Keratinocyte (primary cell): ENCODE data around the gene C4B. TPM values are rescaled to one million over a fixed set of nuclear protein-coding genes. Genes with fewer than 3 reads are reported as not detected.

Source experiments
- DNase-seq: peaks from one replicate; pipeline ENCODE4 v3.0.0-alpha.2; 2011; ENCODE audit warnings: low read depth, missing footprints, low spot score
- FAIRE-seq: peaks from 2 replicates; lab custom pipeline; 2011; peaks lifted over from hg19 to GRCh38; lab: Jason Lieb, UNC
- H2AFZ ChIP-seq: 2 replicates; pipeline ENCODE4 v1.6.0; 2012; ENCODE audit warnings: low read length, control low read depth, inconsistent platforms; ENCODE audit not compliant: control insufficient read depth
- H3K27ac ChIP-seq: 2 replicates; pipeline ENCODE4 v1.5.1; 2011; ENCODE audit warnings: low read length; ENCODE audit not compliant: control insufficient read depth, insufficient read depth
- H3K27me3 ChIP-seq: 3 replicates; pipeline ENCODE4 v1.6.0; 2011; ENCODE audit warnings: low read length; ENCODE audit not compliant: control insufficient read depth, insufficient read depth; ENCODE audit errors: extremely low read depth
- H3K36me3 ChIP-seq, 2 experiments: 2 replicates in 1 of 2; 3 replicates in 1 of 2; pipeline ENCODE4 v1.5.1; 2011; ENCODE audit warnings: low read length in 2 of 2, mild to moderate bottlenecking in 1 of 2; ENCODE audit not compliant: control insufficient read depth in 2 of 2, insufficient read depth in 2 of 2; ENCODE audit errors: extremely low read depth in 1 of 2
- H3K4me1 ChIP-seq: 3 replicates; pipeline ENCODE4 v1.5.1; 2011; ENCODE audit warnings: low read length; ENCODE audit not compliant: control insufficient read depth, insufficient read depth; ENCODE audit errors: extremely low read depth
- H3K4me2 ChIP-seq: 3 replicates; pipeline ENCODE4 v1.6.0; 2011; ENCODE audit warnings: low read depth, low read length; ENCODE audit not compliant: control insufficient read depth, insufficient read depth; ENCODE audit errors: extremely low read depth
- H3K4me3 ChIP-seq, 3 experiments: fragments of 200-600 bp in 1 of 3; sonication (generic) in 1 of 3; 2 replicates in 2 of 3; 3 replicates in 1 of 3; pipeline ENCODE4 v1.5.1; 2011 to 2016; ENCODE audit warnings: low read length in 3 of 3, mild to moderate bottlenecking in 3 of 3, control low read depth in 2 of 3, inconsistent platforms in 1 of 3, low read depth in 1 of 3, mixed read lengths in 1 of 3, mixed run types in 1 of 3, moderate library complexity in 1 of 3; ENCODE audit not compliant: control insufficient read depth in 2 of 3, insufficient read depth in 2 of 3; ENCODE audit errors: extremely low read depth in 1 of 3
- H3K79me2 ChIP-seq: 2 replicates; pipeline ENCODE4 v1.6.0; 2012; ENCODE audit warnings: low read length; ENCODE audit not compliant: control insufficient read depth, insufficient read depth
- H3K9ac ChIP-seq: 3 replicates; pipeline ENCODE4 v1.6.0; 2011; ENCODE audit warnings: low read length; ENCODE audit not compliant: control insufficient read depth, insufficient read depth; ENCODE audit errors: extremely low read depth
- H3K9me1 ChIP-seq: 3 replicates; pipeline ENCODE4 v1.6.0; 2011; ENCODE audit warnings: low read length; ENCODE audit not compliant: control insufficient read depth, insufficient read depth; ENCODE audit errors: extremely low read depth
- H3K9me3 ChIP-seq: 2 replicates; pipeline ENCODE4 v1.5.1; 2012; ENCODE audit warnings: low read depth, low read length; ENCODE audit not compliant: control insufficient read depth
- H4K20me1 ChIP-seq: 3 replicates; pipeline ENCODE4 v1.6.0; 2011; ENCODE audit warnings: low read length; ENCODE audit not compliant: control insufficient read depth, insufficient read depth; ENCODE audit errors: extremely low read depth
- CTCF ChIP-seq, 3 experiments: IDR thresholded peaks in 1 of 3; conservative IDR thresholded peaks in 1 of 3; optimal IDR thresholded peaks in 1 of 3; 2 replicates in 2 of 3; 3 replicates in 1 of 3; pipeline versions ENCODE3 to v1.5.1; 2011; ENCODE audit warnings: low read length in 3 of 3, mild to moderate bottlenecking in 3 of 3, moderate library complexity in 2 of 3, control low read depth in 1 of 3, inconsistent platforms in 1 of 3; ENCODE audit not compliant: insufficient read depth in 2 of 3; ENCODE audit errors: extremely low read depth in 1 of 3
- EZH2 ChIP-seq: IDR thresholded peaks from one replicate; pipeline ENCODE4 v1.6.1; 2012; ENCODE audit warnings: inconsistent platforms, mild to moderate bottlenecking, low read length, moderate library complexity
- dilution Hi-C: fragments of 300-500 bp; cut with MboI; formaldehyde crosslinking; loops from one replicate; pipeline ENCODE4 v1.7.0; 2020; ENCODE audit warnings: low sequenced_read_pairs; ENCODE audit not compliant: extremely low pct_ligation_motif_present
- polyA plus RNA-seq, 5 experiments: library from polyadenylated mRNA; depleted of rRNA in 3 of 5; stranded (reverse) in 3 of 5; stranded (forward) in 1 of 5; unstranded in 1 of 5; fragments of >200 nt; gene quantifications; 1 replicate in 1 of 5; 2 replicates in 3 of 5; 3 replicates in 1 of 5; pipeline versions ENCODE4 v1.2.1 to v1.2.3, GENCODE V29; 2011 to 2012; ENCODE audit warnings: missing spikeins in 2 of 5, low read depth in 1 of 5, low replicate concordance in 1 of 5

C4B gene
- polyA plus RNA-seq, 1 donor (not counting 4 experiments of a cell fraction or from before 2014, with no cell fraction given), result 1.8 TPM

GRCh38 chr6:31969712-31970603, 44.6 kb upstream of the C4B start:
- H3K9me1 ChIP-seq, result no peaks in the 10 kb centered on the region
- DNase-seq (no peak), FAIRE-seq (no peak)
- H3K36me3 ChIP-seq, result peaks cover 14 to 31% of the 10 kb centered on the region in 2 experiments
- H3K4me2 ChIP-seq, result no peak overlapping the region
- peaks cover 18% of the 10 kb centered on the region for H3K4me1 ChIP-seq
- TF ChIP-seq CTCF (optimal IDR thresholded peaks at IDR 0.05 in 1 of 3, IDR thresholded peaks at IDR 0.05 in 1 of 3, conservative IDR thresholded peaks at IDR 0.05 in 1 of 3; ENCODE audit: extremely low read depth in 1 of 3, insufficient read depth in 2 of 3, low read length in 3 of 3), result no peak
- TF ChIP-seq EZH2, result no peak
- no peak overlapping the region for H3K9ac ChIP-seq
- H3K27me3 ChIP-seq, result no peaks in the 10 kb centered on the region
- H3K27ac ChIP-seq, result no peak overlapping the region
- H4K20me1 ChIP-seq, result no peaks in the 10 kb centered on the region
- no peaks in the 10 kb centered on the region for H3K9me3 ChIP-seq
- dilution Hi-C loops, result no loop called here
- H3K79me2 ChIP-seq, result peaks cover 28% of the 10 kb centered on the region
- H3K4me3 ChIP-seq, result no peak overlapping the region
- no peak overlapping the region for H2AFZ ChIP-seq

- H3K27ac ChIP-seq, result peak overlapping the region; percentile 98
- DNase-seq (no peak), FAIRE-seq (no peak)
- dilution Hi-C loops, result no loop called here
- no peak for TF ChIP-seq CTCF (optimal IDR thresholded peaks at IDR 0.05 in 1 of 3, IDR thresholded peaks at IDR 0.05 in 1 of 3, conservative IDR thresholded peaks at IDR 0.05 in 1 of 3; ENCODE audit: extremely low read depth in 1 of 3, insufficient read depth in 2 of 3, low read length in 3 of 3)
- no peak for TF ChIP-seq EZH2
- no peaks in the 10 kb centered on the region for H4K20me1 ChIP-seq
- no peak overlapping the region for H2AFZ ChIP-seq
- no peaks in the 10 kb centered on the region for H3K27me3 ChIP-seq
- peak overlapping the region; percentile 72 to 95 (median 89) for H3K4me3 ChIP-seq
- H3K79me2 ChIP-seq, result peaks cover 28% of the 10 kb centered on the region
- no peaks in the 10 kb centered on the region for H3K9me3 ChIP-seq
- H3K9me1 ChIP-seq, result no peaks in the 10 kb centered on the region
- peak overlapping the region; percentile 88 for H3K4me2 ChIP-seq
- H3K36me3 ChIP-seq, result peaks cover 14 to 30% of the 10 kb centered on the region in 2 experiments
- H3K4me1 ChIP-seq, result peaks cover 18% of the 10 kb centered on the region
- H3K9ac ChIP-seq, result peak overlapping the region; percentile 96
Measured at GRCh38 chr6:31970604-31971271, 43.9 kb upstream of the C4B start.
